SK-N-MC (cell line): ENCODE data around the gene SLC38A11.

Source experiments
- DNase-seq: peaks from one replicate; pipeline ENCODE4 v3.0.0-alpha.2; 2011; ENCODE audit warnings: low read depth, low spot score
- H3K27ac ChIP-seq: fragments of 200-600 bp; sonication (generic); 2 replicates; pipeline ENCODE4 v1.5.1; 2016; ENCODE audit warnings: mixed run types
- H3K36me3 ChIP-seq: fragments of 200-600 bp; sonication (generic); 2 replicates; pipeline ENCODE4 v1.6.1; 2017; ENCODE audit warnings: antibody characterized with exemption, low read length, mixed read lengths; ENCODE audit not compliant: insufficient read depth
- H3K4me3 ChIP-seq: fragments of 200-600 bp; sonication (generic); 2 replicates; pipeline ENCODE4 v1.5.1; 2016
- H3K9ac ChIP-seq: fragments of 200-600 bp; sonication (generic); 2 replicates; pipeline ENCODE4 v1.8.0; 2017; ENCODE audit warnings: mixed run types, mixed read lengths; ENCODE audit not compliant: insufficient read length
- H3K9me3 ChIP-seq: fragments of 200-600 bp; sonication (generic); 2 replicates; pipeline ENCODE4 v1.6.1; 2017; ENCODE audit warnings: low read depth, mild to moderate bottlenecking, antibody characterized with exemption, low read length, moderate library complexity, mixed read lengths
- EZH2 ChIP-seq: fragments of 200-600 bp; sonication (generic); IDR thresholded peaks from one replicate; pipeline ENCODE4 v1.6.1; 2017; ENCODE audit warnings: antibody characterized with exemption
- FOXP2 ChIP-seq: optimal IDR thresholded peaks from 2 replicates; pipeline ENCODE3; 2011; ENCODE audit warnings: mild to moderate bottlenecking, moderate library complexity; ENCODE audit not compliant: insufficient read depth; ENCODE audit errors: extremely low read length, control extremely low read depth
- POLR2AphosphoS5 ChIP-seq: IDR thresholded peaks from 2 replicates; pipeline ENCODE4 v1.6.1; 2012; ENCODE audit warnings: mild to moderate bottlenecking, low read depth, low read length, borderline replicate concordance

The SLC38A11 gene

GRCh38 chr2:164896634-164897355 lies 58.5 kb downstream of the SLC38A11 start:
- no peaks in the 10 kb centered on the region; the same call in 1 of the 2 replicates for H3K9me3 ChIP-seq

GRCh38 chr2:164896226-164896625 lies 59.1 kb downstream of the SLC38A11 start:
- H3K4me3 ChIP-seq, result no peak overlapping the region
- no peak for TF ChIP-seq POLR2AphosphoS5
- TF ChIP-seq EZH2, result no peak
- TF ChIP-seq FOXP2, result no peak
- no peak overlapping the region for H3K27ac ChIP-seq
- DNase-seq, result no peak
- no peak overlapping the region for H3K9ac ChIP-seq
- no peaks in the 10 kb centered on the region; the same call in 1 of the 2 replicates for H3K9me3 ChIP-seq
- no peaks in the 10 kb centered on the region for H3K36me3 ChIP-seq

More at GRCh38 chr2:164896634-164897355, 58.5 kb downstream of the SLC38A11 start:
- H3K4me3 ChIP-seq, result no peak overlapping the region
- no peak for TF ChIP-seq FOXP2
- TF ChIP-seq POLR2AphosphoS5, result no peak
- TF ChIP-seq EZH2, result no peak
- no peak for DNase-seq
- H3K27ac ChIP-seq, result no peak overlapping the region
- H3K36me3 ChIP-seq, result no peaks in the 10 kb centered on the region
- H3K9ac ChIP-seq, result no peak overlapping the region

- no peak overlapping the region for H3K9ac ChIP-seq
- no peak overlapping the region for H3K27ac ChIP-seq
- no peak for DNase-seq
- TF ChIP-seq FOXP2 (no peak), POLR2AphosphoS5 (no peak), EZH2 (no peak)
- no peak overlapping the region for H3K4me3 ChIP-seq
- H3K9me3 ChIP-seq, result no peaks in the 10 kb centered on the region
- no peaks in the 10 kb centered on the region for H3K36me3 ChIP-seq
Observed at GRCh38 chr2:164891460-164891859, 63.9 kb downstream of the SLC38A11 start.

- H3K4me3 ChIP-seq, result no peak overlapping the region
- H3K9ac ChIP-seq, result no peak overlapping the region
- no peak for TF ChIP-seq EZH2
- TF ChIP-seq POLR2AphosphoS5, result no peak
- H3K36me3 ChIP-seq, result no peaks in the 10 kb centered on the region
- H3K9me3 ChIP-seq, result no peaks in the 10 kb centered on the region
- H3K27ac ChIP-seq, result no peak overlapping the region
- no peak for DNase-seq
Observed at GRCh38 chr2:164890544-164890943, 64.8 kb downstream of the SLC38A11 start.

GRCh38 chr2:164888592-164888991 lies 66.7 kb downstream of the SLC38A11 start:
- Histone ChIP-seq H3K4me3 (no peak overlapping the region), H3K27ac (no peak overlapping the region), H3K9me3 (no peaks in the 10 kb centered on the region), H3K9ac (no peak overlapping the region), H3K36me3 (no peaks in the 10 kb centered on the region)
- no peak for DNase-seq
- TF ChIP-seq FOXP2 (no peak), EZH2 (no peak), POLR2AphosphoS5 (no peak)

GRCh38 chr2:164887434-164888144 lies 67.7 kb downstream of the SLC38A11 start:
- no peak for TF ChIP-seq EZH2
- TF ChIP-seq FOXP2, result no peak
- TF ChIP-seq POLR2AphosphoS5, result no peak
- no peak for DNase-seq
- Histone ChIP-seq H3K36me3 (no peaks in the 10 kb centered on the region), H3K27ac (no peak overlapping the region), H3K4me3 (no peak overlapping the region), H3K9ac (no peak overlapping the region), H3K9me3 (no peaks in the 10 kb centered on the region)

- no peaks in the 10 kb centered on the region for H3K36me3 ChIP-seq
Observed at GRCh38 chr2:164882276-164882675, 73.0 kb downstream of the SLC38A11 start.

GRCh38 chr2:164881524-164881923 lies 73.8 kb downstream of the SLC38A11 start:
- no peaks in the 10 kb centered on the region for H3K36me3 ChIP-seq
- TF ChIP-seq POLR2AphosphoS5, result no peak
- no peak for TF ChIP-seq EZH2
- TF ChIP-seq FOXP2, result no peak
- no peak overlapping the region for H3K4me3 ChIP-seq
- no peak for DNase-seq
- no peaks in the 10 kb centered on the region for H3K9me3 ChIP-seq
- no peak overlapping the region for H3K9ac ChIP-seq
- H3K27ac ChIP-seq, result no peak overlapping the region

More at GRCh38 chr2:164882276-164882675, 73.0 kb downstream of the SLC38A11 start:
- Histone ChIP-seq H3K27ac (no peak overlapping the region), H3K4me3 (no peak overlapping the region), H3K9ac (no peak overlapping the region), H3K9me3 (no peaks in the 10 kb centered on the region)
- TF ChIP-seq POLR2AphosphoS5 (no peak), FOXP2 (no peak), EZH2 (no peak)
- DNase-seq, result no peak
